GM19324 (cell line): Measurements from ENCODE around the gene NR2F1-AS1.
A peak's percentile ranks its signal among the peaks of the same experiment; 100 is the strongest.

Source experiments
- ATAC-seq: cut with Tn5 transposase; IDR thresholded peaks from one replicate; pipeline ENCODE4 v1.9.1; 2021; ENCODE audit warnings: mild to moderate bottlenecking, moderate library complexity; ENCODE audit not compliant: unreplicated experiment, low FRiP score

Gene NR2F1-AS1

GRCh38 chr5:93580927-93581445 lies at the start of gene NR2F1-AS1:
Gene NR2F1-AS1, minus strand, starts transcription at chr5:93581219.
- peak; percentile 22 for ATAC-seq

DNA sequence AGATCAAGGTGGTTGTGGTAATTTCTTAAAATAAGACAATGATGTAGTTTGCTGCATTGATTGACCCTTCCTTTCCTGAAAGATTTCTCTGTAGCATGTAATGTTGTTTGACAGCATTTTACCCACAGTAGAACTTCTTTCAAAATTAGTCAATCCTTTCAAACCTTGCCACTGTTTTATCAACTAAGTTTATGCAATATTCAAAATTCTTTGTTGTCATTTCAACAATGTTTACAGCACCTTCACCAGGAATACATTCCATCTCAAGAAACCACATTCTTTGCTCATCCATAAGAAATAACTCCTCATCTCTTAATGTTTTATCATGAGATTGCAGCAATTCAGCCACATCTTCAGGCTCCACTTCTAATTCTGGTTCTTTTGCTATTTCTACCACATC lies 45.8 kb upstream of the NR2F1-AS1 start:
- no peak for ATAC-seq

GRCh38 chr5:93623153-93623552 lies 42.1 kb upstream of the NR2F1-AS1 start:
- ATAC-seq = no peak

DNA sequence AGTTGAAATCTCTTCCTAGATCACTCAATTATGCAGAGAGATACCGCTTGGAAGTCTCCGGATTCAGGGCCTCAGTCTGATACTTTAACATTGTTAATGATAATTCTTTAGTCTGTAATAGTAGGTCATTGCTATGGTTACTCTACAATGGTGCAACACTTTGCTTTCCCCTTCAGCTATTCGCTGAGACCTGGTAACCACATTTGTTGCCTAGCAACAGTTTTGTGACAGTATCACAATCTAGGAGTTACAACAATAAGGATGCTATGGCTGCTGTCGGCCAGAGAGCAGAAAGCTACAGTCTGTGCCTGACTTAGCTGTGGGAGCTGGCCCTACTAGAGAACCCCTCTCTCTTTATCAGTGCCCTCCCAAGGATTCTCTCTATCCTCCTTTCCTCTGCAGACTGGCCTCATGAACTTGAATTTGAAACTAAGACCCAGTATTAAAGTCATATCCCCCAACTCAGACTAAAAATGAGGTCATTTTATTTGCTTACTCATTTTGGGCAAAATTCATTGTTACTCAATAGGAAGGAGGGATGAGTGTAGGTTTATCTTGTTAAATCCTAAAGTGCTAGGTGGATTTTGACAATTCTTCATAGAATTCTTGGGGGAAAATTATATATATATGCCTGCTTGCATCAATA lies 41.3 kb upstream of the NR2F1-AS1 start:
- ATAC-seq = no peak

DNA sequence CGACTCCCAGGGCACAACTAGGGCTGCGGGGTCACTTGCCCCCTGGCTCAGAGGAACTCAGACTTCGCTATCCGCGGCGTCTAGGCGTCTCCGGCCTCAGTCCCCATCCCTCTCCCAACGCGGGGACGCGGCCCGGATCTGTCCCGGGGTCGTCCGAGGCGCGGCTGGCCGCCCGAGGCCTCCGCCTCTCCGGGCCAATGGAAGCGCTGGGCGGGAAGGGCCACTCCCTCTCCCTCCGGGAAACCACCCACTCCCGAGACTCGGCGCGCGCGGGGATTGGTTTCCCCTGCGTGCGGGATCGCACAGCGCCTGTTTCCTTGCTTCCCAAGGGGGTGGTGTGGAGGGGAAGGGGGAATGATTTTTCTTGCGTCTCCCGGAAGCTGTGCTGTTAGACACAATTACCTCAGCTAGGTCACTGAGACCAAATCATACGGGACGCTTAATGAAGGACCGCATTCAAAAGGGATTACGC lies 40.3 kb upstream of the NR2F1-AS1 start:
- peak; percentile 9 for ATAC-seq

GRCh38 chr5:93620487-93621326 lies 39.7 kb upstream of the NR2F1-AS1 start:
- ATAC-seq = peak; percentile 99

GRCh38 chr5:93616538-93617174 lies 35.6 kb upstream of the NR2F1-AS1 start:
- no peak for ATAC-seq

DNA sequence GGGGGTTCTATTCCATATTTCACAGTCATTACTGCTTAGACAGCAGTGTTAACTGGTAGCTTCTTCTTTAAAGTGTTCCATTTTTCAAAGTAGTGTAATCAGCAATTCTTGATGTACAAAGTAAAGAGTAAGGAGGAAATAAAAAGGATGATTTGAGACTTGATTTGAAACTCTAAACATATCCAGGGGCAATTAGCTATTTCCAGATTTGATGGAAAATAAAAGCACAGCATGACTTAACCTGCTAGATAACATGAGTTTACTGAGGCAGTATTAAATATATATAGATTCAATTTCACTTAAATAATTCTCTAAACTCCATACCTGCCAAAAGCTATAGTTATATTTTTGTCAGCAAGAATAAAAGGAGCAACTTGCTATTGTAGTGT lies 31.8 kb upstream of the NR2F1-AS1 start:
- no peak for ATAC-seq

DNA sequence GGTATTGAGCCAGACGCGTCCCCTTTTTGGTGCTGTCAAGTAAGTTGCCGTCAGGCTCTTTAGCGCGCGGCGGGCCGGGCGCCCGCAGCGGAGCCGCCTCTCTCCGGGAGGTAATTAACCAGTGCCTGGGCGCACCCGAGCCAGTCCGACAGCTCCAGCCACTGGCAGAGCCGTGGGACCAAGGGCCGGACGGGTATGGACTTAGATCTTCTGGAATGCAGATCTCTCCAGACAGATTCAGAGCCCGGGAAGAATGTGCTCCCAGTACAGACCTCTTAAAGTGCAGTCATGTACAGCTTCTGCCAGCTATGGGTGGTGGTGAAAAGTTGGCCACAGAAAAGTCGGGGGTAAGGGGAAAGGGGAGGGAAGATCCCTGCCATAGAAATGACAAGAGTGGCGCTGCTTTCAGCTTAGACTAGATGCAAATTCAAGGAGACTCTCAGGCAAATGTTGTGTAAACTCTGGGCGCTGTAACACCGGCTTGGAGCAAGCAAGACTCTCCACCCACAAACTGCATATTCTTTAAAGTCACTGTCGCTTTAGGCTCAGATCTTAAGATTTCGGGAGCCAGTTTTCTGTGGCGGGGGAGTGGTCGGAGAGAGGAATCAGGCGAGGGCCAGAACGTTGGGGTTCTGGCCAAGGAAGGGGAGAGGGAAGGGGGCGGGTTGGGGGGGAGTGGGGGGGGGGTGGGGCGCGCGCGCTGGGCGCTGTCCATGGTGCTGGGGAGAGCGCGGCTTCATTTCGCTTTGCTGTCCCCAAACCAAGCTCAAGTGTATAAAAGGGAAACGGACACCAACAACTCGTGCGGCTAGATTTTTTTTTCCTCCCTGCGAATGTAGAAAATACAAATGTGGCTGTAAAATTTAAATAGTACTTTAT lies 31.2 kb upstream of the NR2F1-AS1 start:
- ATAC-seq = no peak

DNA sequence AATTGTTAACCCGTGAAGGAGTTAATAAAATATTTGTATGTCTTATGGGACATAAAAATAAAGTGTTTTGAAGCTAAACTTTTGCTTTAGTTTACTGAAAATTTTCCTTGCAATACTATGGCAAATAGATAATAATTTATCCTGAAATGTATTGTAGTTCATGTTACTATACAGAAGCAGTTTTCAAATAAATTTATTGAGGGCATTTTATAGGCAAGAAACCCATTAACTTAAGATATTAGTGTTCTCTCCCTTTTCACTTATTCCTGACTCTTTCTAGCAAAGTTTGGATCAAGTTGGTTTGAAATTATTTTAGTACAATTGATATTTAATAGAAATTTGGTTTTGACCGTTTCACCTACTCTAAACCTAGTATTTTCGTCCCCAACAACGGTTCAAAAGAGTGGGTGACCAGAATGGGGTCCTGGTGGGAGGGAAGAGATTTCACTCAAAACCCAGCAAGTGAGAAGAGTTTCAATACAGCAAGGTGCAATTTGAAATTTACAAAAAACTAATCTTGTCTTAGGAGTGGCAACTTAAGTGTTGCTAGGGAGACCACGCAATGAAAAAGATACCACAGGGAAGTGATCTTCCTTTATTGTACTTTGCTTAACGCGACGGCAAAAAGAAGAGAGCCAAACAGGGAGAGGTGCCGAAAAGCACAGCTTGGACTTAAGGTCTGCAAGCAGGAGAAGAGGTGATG lies 30.4 kb upstream of the NR2F1-AS1 start:
- no peak for ATAC-seq

DNA sequence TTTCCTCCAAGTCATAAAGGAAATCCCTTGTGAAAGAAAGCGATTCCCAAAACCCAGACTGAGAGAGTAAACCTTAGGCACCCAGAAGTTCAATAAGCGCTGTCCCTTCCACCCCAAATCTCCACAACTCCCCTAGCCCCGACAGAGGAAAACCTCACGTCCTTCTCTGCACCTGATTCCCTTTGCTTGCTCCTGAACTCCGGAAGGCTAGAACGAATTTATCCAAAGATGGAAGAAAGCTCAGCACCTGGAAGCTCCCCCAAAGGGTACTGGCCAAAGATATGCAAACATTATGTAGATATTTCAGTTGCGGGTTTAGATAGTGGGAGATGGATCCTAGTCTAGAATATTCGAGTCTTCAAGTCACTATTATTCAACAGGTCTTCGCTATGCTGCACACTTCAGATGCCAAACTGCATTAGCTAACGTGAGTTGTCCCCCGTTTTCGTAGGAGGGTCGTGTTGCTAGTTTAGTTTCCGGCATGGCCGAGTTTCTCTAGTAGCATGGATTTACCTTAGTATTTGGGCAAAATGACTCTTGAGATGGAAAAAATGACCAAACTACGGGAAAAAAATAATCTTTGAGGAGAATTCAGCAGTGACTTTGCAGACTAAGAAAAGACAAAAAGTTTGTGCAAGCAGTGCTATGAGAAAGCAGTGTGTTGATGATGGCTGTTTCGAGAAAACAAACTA lies 29.7 kb upstream of the NR2F1-AS1 start:
- no peak for ATAC-seq

DNA sequence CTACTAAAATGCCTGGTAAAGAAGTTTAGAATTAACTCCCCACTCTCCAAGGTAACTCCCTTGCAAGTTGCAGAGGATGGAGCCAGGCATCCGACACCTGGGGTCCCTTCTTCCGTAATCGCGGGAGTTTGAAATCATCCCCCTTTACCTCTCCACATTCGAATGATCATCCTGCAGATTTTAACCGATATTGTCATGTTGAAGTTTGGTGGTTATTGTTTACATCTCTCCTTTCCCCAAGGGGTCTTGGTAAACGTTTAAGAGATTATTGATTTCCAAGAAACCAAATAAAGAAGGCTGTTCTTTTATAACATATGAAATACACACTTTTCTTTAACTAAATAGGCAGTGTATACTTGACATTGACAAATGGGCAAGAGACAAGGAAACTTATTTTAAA lies 28.7 kb upstream of the NR2F1-AS1 start:
- no peak for ATAC-seq

- no peak for ATAC-seq
These were observed 27.8 kb upstream of the NR2F1-AS1 start for GRCh38 chr5:93608855-93609254.

- ATAC-seq = peak; percentile 84
These were observed 26.6 kb upstream of the NR2F1-AS1 start for GRCh38 chr5:93607367-93608258.

GRCh38 chr5:93606382-93606752 lies 25.3 kb upstream of the NR2F1-AS1 start:
- no peak for ATAC-seq

DNA sequence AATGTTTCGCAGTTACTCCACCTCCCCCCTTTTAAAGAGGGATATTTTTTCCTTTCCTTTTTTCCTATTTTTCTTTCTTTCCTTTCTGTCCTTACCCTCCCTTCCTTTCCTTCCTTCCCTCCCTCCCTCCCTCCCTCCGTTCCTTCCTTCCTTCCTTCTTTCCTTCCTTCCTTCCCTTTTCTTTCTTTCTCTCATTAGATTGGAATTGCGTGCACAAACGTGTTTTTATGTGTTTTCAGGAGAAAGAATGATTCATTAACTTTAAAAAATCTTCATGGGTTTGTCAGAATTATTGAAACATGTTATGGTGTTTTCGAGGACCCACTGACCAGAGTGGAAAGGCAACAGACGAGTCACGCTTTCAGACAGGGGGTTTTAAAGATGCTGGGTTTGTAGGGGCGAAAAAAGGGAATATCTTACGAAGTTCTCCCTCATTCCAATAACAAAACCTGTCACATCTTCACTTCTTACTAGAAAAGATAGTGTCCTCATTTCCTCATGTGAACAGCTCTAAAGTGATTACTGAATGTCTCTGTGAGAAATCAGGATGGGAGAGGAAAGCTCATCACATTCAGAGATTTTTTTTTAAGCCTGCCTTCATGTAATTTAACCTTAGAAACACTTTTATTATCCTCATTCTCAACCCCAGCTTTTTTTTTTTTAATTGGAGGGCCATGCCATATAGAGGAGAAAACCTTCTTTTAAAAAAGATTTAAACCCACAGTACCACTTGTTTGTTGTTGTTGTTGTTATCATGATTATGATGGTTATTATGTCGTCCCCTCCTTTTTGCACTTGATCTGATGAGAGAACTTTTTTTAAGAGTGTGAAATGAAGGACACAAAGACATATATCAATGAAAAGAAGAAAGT lies 23.9 kb upstream of the NR2F1-AS1 start:
- ATAC-seq = no peak
